Heart right ventricle (tissue), 16 donors: ENCODE measurements around the gene TNFAIP8. TPM values are rescaled to one million over a fixed set of nuclear protein-coding genes. Genes with fewer than 3 reads are reported as not detected.
A peak's percentile ranks its signal among the peaks of the same experiment; 100 is the strongest.

Experiments used
- ATAC-seq, 8 donors: fragments of 200-7000 bp; cut with Tn5 transposase; one replicate each; pipeline ENCODE4 v1.9.1; 2020; ENCODE audit warnings: mild to moderate bottlenecking in 8 of 8, moderate library complexity in 8 of 8, moderate number of reproducible peaks in 1 of 8
- DNase-seq, 2 donors: peaks; one replicate each; pipeline ENCODE4 v3.0.0-alpha.2; 2020
- H3K27ac ChIP-seq, 10 donors: fragments of 200-600 bp; sonication (generic) in 2 of 10; one replicate each; pipeline versions ENCODE4 v1.5.0 to v1.8.0; 2020 to 2022; ENCODE audit warnings: mild to moderate bottlenecking in 3 of 10
- H3K27me3 ChIP-seq, 7 donors: fragments of 200-600 bp; one replicate each; pipeline ENCODE4 v1.8.0; 2021 to 2022; ENCODE audit warnings: mild to moderate bottlenecking in 2 of 7
- H3K36me3 ChIP-seq, 9 donors: fragments of 200-600 bp; sonication (generic) in 1 of 9; one replicate each; pipeline versions ENCODE4 v1.5.0 to v1.8.0; 2020 to 2022; ENCODE audit warnings: mild to moderate bottlenecking in 2 of 9
- H3K4me1 ChIP-seq, 9 donors: fragments of 200-600 bp; sonication (generic) in 1 of 9; one replicate each; pipeline versions ENCODE4 v1.5.0 to v1.8.0; 2020 to 2022; ENCODE audit warnings: mild to moderate bottlenecking in 4 of 9
- H3K4me3 ChIP-seq, 10 donors: fragments of 200-600 bp; sonication (generic) in 2 of 10; one replicate each; pipeline versions ENCODE4 v1.5.0 to v1.8.0; 2020 to 2022; ENCODE audit warnings: mild to moderate bottlenecking in 7 of 10, moderate library complexity in 2 of 10
- H3K9me3 ChIP-seq, 11 donors: fragments of 200-600 bp in 10 of 11; sonication (generic) in 2 of 11; one replicate each; pipeline versions ENCODE4 v1.5.0 to v1.8.0; 2013 to 2022; ENCODE audit warnings: mild to moderate bottlenecking in 2 of 11, control low read depth in 1 of 11, moderate library complexity in 1 of 11
- CTCF ChIP-seq, 9 donors: fragments of 200-600 bp; sonication (generic) in 2 of 9; IDR thresholded peaks; one replicate each; pipeline versions ENCODE4 v1.5.0 to v1.8.0; 2021 to 2022; ENCODE audit warnings: antibody characterized with exemption in 9 of 9, mild to moderate bottlenecking in 5 of 9, moderate library complexity in 1 of 9
- WGBS, 2 donors: extraction: QIAGEN DNeasy Blood & Tissue Kit; methylation state at CpG; one replicate each; pipeline ENCODE4 v1.1.7; 2013; ENCODE audit warnings: inconsistent platforms in 1 of 2; 5-methylcytosine and 5-hydroxymethylcytosine counted together
- intact Hi-C, 10 donors: fragments of 100-400 bp; cut with DNase I; formaldehyde crosslinking; loops; one replicate each; pipeline versions ENCODE4 v1.11.1 to v1.14.2; 2022
- polyA plus RNA-seq, 2 donors: library from polyadenylated mRNA; stranded (reverse); fragments of 200-250 nt; gene quantifications; one replicate each; pipeline ENCODE4 v1.2.3, GENCODE V29; 2013
- total RNA-seq, 10 donors: library from RNA; stranded (reverse); fragmentation: NEBNext Ultra II Directional in 3 of 10; extraction: Animal tissue kit (Norgen Biotek cat#: 25700) in 3 of 10; gene quantifications; one replicate each; pipeline versions ENCODE4 v1.2.1 to v1.2.4, GENCODE V29; 2021 to 2023
- donor health status: Arrhythmogenic right ventricular cardiomyopathy.
- donor health status: ischemic (EF 13 %, LVEDD 7.1; RV severe dilation, severe dysfunction).
- donor health status: healthy with polysubstance abuse.
- donor health status: DM: no; HTN: yes; CAD: no.
- donor health status: DM: no; HTN: no; CAD: no.
- donor health status: ischemic (EF 25% LVEDD 6.9; RV normal size, moderate dysfunction).
- donor health status: ischemic (EF 25% LVEDD 5.7; RV mildly dilated, moderate dysfunction).
- donor health status: healthy.
- donor health status: DM: yes; HTN: yes; CAD: no.
- donor health status: Ischemic cardiomyopathy.
- donor health status: ischemic (EF 35%, LVEDD 5.7; RV mildly dilated, moderate dysfunction).
- donor health status: nonischemic (EF 11% LVEDD 7.7; RV severe dilation, severe dysfunction).
- donor health status: DM: yes; HTN: yes; CAD: no.
- donor health status: PGD.
- donor health status: ischemic (EF 29% LVEDD 5.4; RV normal size, mild dysfunction).
- donor health status: nonischemic (EF 23%, LVEDD 6.1; RV moderate dilation, normal function).

Gene TNFAIP8
- total and polyA plus RNA-seq, 12 donors: 3.3 to 30.8 (median 8.7) TPM

GRCh38 chr5:119398727-119399466 lies 43.1 kb downstream of the TNFAIP8 start:
- Histone ChIP-seq H3K4me3 (no peak overlapping the region), H3K27ac (peak overlapping the region in 6 of 10 donors; percentile 2 to 82 (median 28)), H3K36me3 (peaks cover 0 to 12% (median 0%) of the 10 kb centered on the region in 9 donors), H3K9me3 (no peaks in the 10 kb centered on the region), H3K4me1 (peaks cover 0 to 55% (median 7%) of the 10 kb centered on the region in 9 donors), H3K27me3 (no peaks in the 10 kb centered on the region)
- DNase-seq (peak; percentile 62 to 64), ATAC-seq (peak; percentile 71 to 97 (median 92))
- WGBS, 2 donors: 46 to 53% methylated on average over 12 of the region's 12 CpGs
- intact Hi-C loops: loop anchor here in 1 of 10 donors (5.0 kb wide), 1 partner anchor 42 kb away; the partner anchor contains the start of gene TNFAIP8
- no peak for TF ChIP-seq CTCF (IDR thresholded peaks at IDR 0.05)

GRCh38 chr5:119400245-119400644 lies 44.4 kb downstream of the TNFAIP8 start:
- peaks cover 0 to 58% (median 7%) of the 10 kb centered on the region in 9 donors for H3K4me1 ChIP-seq
- no peaks in the 10 kb centered on the region for H3K27me3 ChIP-seq
- intact Hi-C loops: loop anchor here in 1 of 10 donors (10.0 kb wide), 1 partner anchor 55 kb away; no protein-coding TSS in a partner anchor
- ATAC-seq (no peak), DNase-seq (no peak)
- peaks cover 0 to under 1% (median 0%) of the 10 kb centered on the region in 9 donors for H3K36me3 ChIP-seq
- no peak for TF ChIP-seq CTCF (IDR thresholded peaks at IDR 0.05)
- H3K27ac ChIP-seq: no peak overlapping the region
- no peaks in the 10 kb centered on the region for H3K9me3 ChIP-seq
- WGBS, 2 donors: 90 to 92% methylated on average over 2 of the region's 2 CpGs
- no peak overlapping the region for H3K4me3 ChIP-seq

GRCh38 chr5:119402081-119402480 lies 46.3 kb downstream of the TNFAIP8 start:
- no peak overlapping the region for H3K4me3 ChIP-seq
- no peak for DNase-seq
- peaks cover 0 to 11% (median 0%) of the 10 kb centered on the region in 7 donors for H3K27me3 ChIP-seq
- no peak overlapping the region for H3K27ac ChIP-seq
- H3K36me3 ChIP-seq: no peaks in the 10 kb centered on the region
- no peak for ATAC-seq
- 97 to 98% methylated on average over 1 of the region's 1 CpG for WGBS, 2 donors
- TF ChIP-seq CTCF (IDR thresholded peaks at IDR 0.05): no peak
- intact Hi-C loops: loop anchor here in 1 of 10 donors (10.0 kb wide), 1 partner anchor 57 kb away; no protein-coding TSS in a partner anchor
- no peaks in the 10 kb centered on the region for H3K9me3 ChIP-seq
- H3K4me1 ChIP-seq: peaks cover 0 to 47% (median 7%) of the 10 kb centered on the region in 9 donors

GRCh38 chr5:119402555-119402954 lies 46.7 kb downstream of the TNFAIP8 start:
- no peak for DNase-seq
- no peaks in the 10 kb centered on the region for H3K36me3 ChIP-seq
- intact Hi-C loops: loop anchor here in 1 of 10 donors (10.0 kb wide), 1 partner anchor 58 kb away; no protein-coding TSS in a partner anchor
- no peaks in the 10 kb centered on the region for H3K9me3 ChIP-seq
- 64 to 77% methylated on average over 4 of the region's 4 CpGs for WGBS, 2 donors
- no peak overlapping the region for H3K27ac ChIP-seq
- no peak overlapping the region for H3K4me3 ChIP-seq
- H3K4me1 ChIP-seq: peaks cover 0 to 42% (median 7%) of the 10 kb centered on the region in 9 donors
- ATAC-seq: no peak
- no peak for TF ChIP-seq CTCF (IDR thresholded peaks at IDR 0.05)
- H3K27me3 ChIP-seq: peaks cover 0 to 16% (median 0%) of the 10 kb centered on the region in 7 donors
